MCF 10A (cell line): Measurements from ENCODE around the gene TEX48. TPM values are rescaled to one million over a fixed set of nuclear protein-coding genes. Genes with fewer than 3 reads are reported as not detected.

Experiments used
- Bru-seq: library from RNA; stranded (reverse); fragments of 400-500 nt; gene quantifications from one replicate; lab custom pipeline; 2021; lab: Mats Ljungman, UMichigan
- BruChase-seq, 2 experiments: library from RNA; stranded (reverse); fragments of 400-500 nt; gene quantifications; one replicate each; lab custom pipeline; 2021; lab: Mats Ljungman, UMichigan
- BruUV-seq: library from RNA; stranded (reverse); fragments of 400-500 nt; replicated peaks from 2 replicates; lab custom pipeline; 2021; lab: Mats Ljungman, UMichigan
- CTCF ChIA-PET: fragments of 300-600 bp; sonication (Branson Sonifier 250); formaldehyde crosslinking; extraction: SDS; loops from one replicate; lab custom pipeline; 2021; ENCODE audit warnings: antibody characterized with exemption, inconsistent platforms; lab: Yijun Ruan, JAX
- POLR2A ChIA-PET: fragments of 300-600, 350-650 bp; sonication (Branson Sonifier 250); formaldehyde crosslinking; extraction: SDS; loops from one replicate; lab custom pipeline; 2020; ENCODE audit warnings: antibody characterized with exemption, inconsistent platforms; lab: Yijun Ruan, JAX
- DNase-seq: peaks from one replicate; pipeline ENCODE4 v3.0.0-alpha.2; 2018; ENCODE audit not compliant: unreplicated experiment
- H3K27ac Mint-ChIP-seq: one replicate; pipeline ENCODE4 v1.8.0; 2022; ENCODE audit warnings: mild to moderate bottlenecking, low read depth, mixed read lengths; ENCODE audit not compliant: unreplicated experiment
- H3K27me3 Mint-ChIP-seq: one replicate; pipeline ENCODE4 v1.8.0; 2022; ENCODE audit warnings: mixed read lengths; ENCODE audit not compliant: insufficient read depth, unreplicated experiment
- H3K36me3 Mint-ChIP-seq: one replicate; pipeline ENCODE4 v1.8.0; 2022; ENCODE audit warnings: mild to moderate bottlenecking, moderate library complexity, mixed read lengths; ENCODE audit not compliant: insufficient read depth, unreplicated experiment
- H3K4me1 Mint-ChIP-seq: one replicate; pipeline ENCODE4 v1.8.0; 2022; ENCODE audit warnings: mixed read lengths; ENCODE audit not compliant: insufficient read depth, unreplicated experiment
- H3K4me3 Mint-ChIP-seq: one replicate; pipeline ENCODE4 v1.8.0; 2022; ENCODE audit warnings: mild to moderate bottlenecking, moderate library complexity, mixed read lengths; ENCODE audit not compliant: unreplicated experiment
- H3K9me3 Mint-ChIP-seq: one replicate; pipeline ENCODE4 v1.8.0; 2022; ENCODE audit warnings: mixed read lengths; ENCODE audit not compliant: unreplicated experiment
- CTCF ChIP-seq: fragments of 200-600 bp; IDR thresholded peaks from one replicate; pipeline ENCODE4 v1.8.0; 2022; ENCODE audit warnings: antibody characterized with exemption, mild to moderate bottlenecking; ENCODE audit not compliant: unreplicated experiment
- intact Hi-C: fragments of 100-400 bp; cut with micrococcal nuclease; formaldehyde crosslinking; loops from 2 replicates; pipeline ENCODE4 v1.14.1; 2022
- long read RNA-seq: library from polyadenylated mRNA; stranded (forward); transcript quantifications from one replicate; pipeline ENCODE4 v2.0.0, GENCODE V29; 2022
- total RNA-seq: library from RNA; stranded (reverse); gene quantifications from 2 replicates; pipeline ENCODE4 v1.2.3, GENCODE V29; 2022

The TEX48 gene
- total RNA-seq, result not detected in 2 replicates
- Bru-seq, nascent RNA, result not detected
- percentile 5 among the genes with signal in this experiment for BruChase-seq, experiment 1, labeled RNA remaining after a 6-hour chase
- BruChase-seq, experiment 2, labeled RNA remaining after a 2-hour chase, result not detected
- long read RNA-seq, result 0 reads

- Mint-ChIP-seq H3K27me3 (no peaks in the 10 kb centered on the region), H3K9me3 (no peaks in the 10 kb centered on the region), H3K27ac (no peak within 1 kb of the TSS), H3K4me1 (peaks cover 32% of the 10 kb centered on the region), H3K36me3 (no peaks in the 10 kb centered on the region), H3K4me3 (no peak within 1 kb of the TSS)
- intact Hi-C loops, result loop anchor here (1.0 kb wide), 4 partner anchors 58 to 843 kb away; no protein-coding TSS in a partner anchor
- no TSS peak for BruUV-seq
- POLR2A ChIA-PET, result interaction anchor here (0.8 to 1.2 kb wide), 2 partner anchors 40 to 325 kb away, joined by 3 to 4 read pairs; no protein-coding TSS in a partner anchor
- CTCF ChIA-PET, result interaction anchor here (0.6 to 9.3 kb wide), 62 partner anchors 10 to 1173 kb away, joined by 3 to 250 read pairs (median 5); partner anchors contain the start of gene TNC
- TF ChIP-seq CTCF, result peak; percentile 84
- peak; percentile 90 for DNase-seq
Observed at GRCh38 chr9:114681594-114682332, at the start of gene TEX48. TEX48 (minus strand) TSS chr9:114682192; CDS start chr9:114671723, 10,469 bp downstream.

- intact Hi-C loops, result no loop called here
- no peak for TF ChIP-seq CTCF
- POLR2A ChIA-PET, result interaction anchor here (1.6 kb wide), 2 partner anchors 10 to 68 kb away, joined by 4 to 10 read pairs; no protein-coding TSS in a partner anchor
- Mint-ChIP-seq H3K4me3 (no peak overlapping the region), H3K27me3 (no peaks in the 10 kb centered on the region), H3K36me3 (no peaks in the 10 kb centered on the region), H3K4me1 (peaks cover 14% of the 10 kb centered on the region), H3K9me3 (peaks cover 8% of the 10 kb centered on the region), H3K27ac (peak overlapping the region; percentile 94)
- CTCF ChIA-PET, result interaction anchor here (0.7 to 2.0 kb wide), 3 partner anchors 50 to 228 kb away, joined by 3 to 13 read pairs (median 4); partner anchors contain the start of gene TEX48
- DNase-seq, result no peak
- BruUV-seq, result no TSS peak
Observed at GRCh38 chr9:114731701-114732100, 49.7 kb upstream of the TEX48 start.

- CTCF ChIA-PET, result no interaction called here
- TF ChIP-seq CTCF, result no peak
- peaks cover 8% of the 10 kb centered on the region for H3K9me3 Mint-ChIP-seq
- POLR2A ChIA-PET, result interaction anchor here (0.6 kb wide), 1 partner anchor 245 kb away, joined by 3 read pairs; no protein-coding TSS in a partner anchor
- no peak overlapping the region for H3K4me3 Mint-ChIP-seq
- no peak overlapping the region for H3K27ac Mint-ChIP-seq
- no peak for DNase-seq
- no TSS peak for BruUV-seq
- intact Hi-C loops, result no loop called here
- H3K27me3 Mint-ChIP-seq, result no peaks in the 10 kb centered on the region
- peaks cover 7% of the 10 kb centered on the region for H3K4me1 Mint-ChIP-seq
- no peaks in the 10 kb centered on the region for H3K36me3 Mint-ChIP-seq
Observed at GRCh38 chr9:114729706-114730105, 47.7 kb upstream of the TEX48 start.

GRCh38 chr9:114725930-114726329 is 43.9 kb upstream of the TEX48 start:
- no peak overlapping the region for H3K27ac Mint-ChIP-seq
- H3K4me1 Mint-ChIP-seq, result peaks cover 19% of the 10 kb centered on the region
- BruUV-seq, result no TSS peak
- DNase-seq, result no peak
- peaks cover 8% of the 10 kb centered on the region for H3K9me3 Mint-ChIP-seq
- intact Hi-C loops, result no loop called here
- H3K4me3 Mint-ChIP-seq, result no peak overlapping the region
- no peaks in the 10 kb centered on the region for H3K27me3 Mint-ChIP-seq
- ChIA-PET CTCF (interaction anchor here (1.1 kb wide), 1 partner anchor 196 kb away, joined by 3 read pairs; no protein-coding TSS in a partner anchor), POLR2A (no interaction called here)
- no peaks in the 10 kb centered on the region for H3K36me3 Mint-ChIP-seq
- TF ChIP-seq CTCF, result no peak
